ENCODE results near the gene PHETA1. TPM values are rescaled to one million over a fixed set of nuclear protein-coding genes. Genes with fewer than 3 reads are reported as not detected.

Gene PHETA1
- total and polyA plus RNA-seq, 10 of the 15 experiments (the other 5 are each of a cell fraction or from before 2014, with no cell fraction given): 0.02 to 1.3 (median 0.51) TPM; not detected in 1

DNA sequence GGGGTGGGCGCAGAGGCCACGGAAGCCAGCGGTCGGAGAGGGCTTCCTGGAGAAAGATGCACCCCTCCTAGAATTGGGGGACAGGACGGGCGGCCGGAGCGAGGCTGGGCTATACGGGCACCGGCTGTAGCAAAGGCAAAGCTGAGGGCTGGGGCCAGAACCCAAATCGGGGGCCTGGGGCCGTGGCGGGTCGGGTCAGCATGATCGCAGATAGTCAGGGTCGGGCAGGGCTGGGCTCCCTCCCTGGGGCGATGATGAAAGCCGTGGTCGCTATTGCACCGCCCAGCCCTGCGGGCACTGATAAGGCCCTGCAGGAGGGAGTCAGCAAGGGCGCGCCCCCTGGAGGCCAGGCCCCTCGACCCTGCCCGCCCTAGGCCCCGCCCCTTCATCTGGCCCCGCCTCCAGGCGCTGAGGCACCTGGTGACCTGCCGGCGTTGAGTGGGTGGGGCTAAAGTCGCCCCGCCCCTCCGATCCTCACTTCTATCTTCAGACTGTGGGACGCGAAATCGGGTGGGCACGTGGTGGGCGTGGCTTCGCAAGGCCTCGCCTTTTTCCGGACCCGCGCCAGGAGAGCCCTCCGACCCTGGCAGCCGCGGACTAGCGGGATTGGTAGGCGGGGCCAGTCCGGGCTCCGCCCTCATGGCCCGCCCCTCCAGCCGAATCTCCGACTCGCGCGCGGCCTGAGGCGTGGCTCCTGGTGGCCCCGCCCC is 36.4 kb upstream of the PHETA1 start (continued):
- TF ChIP-seq ESRRA (IDR thresholded peaks at IDR 0.05; ENCODE audit: low read length): no peak
- TF ChIP-seq, protein P1, sequence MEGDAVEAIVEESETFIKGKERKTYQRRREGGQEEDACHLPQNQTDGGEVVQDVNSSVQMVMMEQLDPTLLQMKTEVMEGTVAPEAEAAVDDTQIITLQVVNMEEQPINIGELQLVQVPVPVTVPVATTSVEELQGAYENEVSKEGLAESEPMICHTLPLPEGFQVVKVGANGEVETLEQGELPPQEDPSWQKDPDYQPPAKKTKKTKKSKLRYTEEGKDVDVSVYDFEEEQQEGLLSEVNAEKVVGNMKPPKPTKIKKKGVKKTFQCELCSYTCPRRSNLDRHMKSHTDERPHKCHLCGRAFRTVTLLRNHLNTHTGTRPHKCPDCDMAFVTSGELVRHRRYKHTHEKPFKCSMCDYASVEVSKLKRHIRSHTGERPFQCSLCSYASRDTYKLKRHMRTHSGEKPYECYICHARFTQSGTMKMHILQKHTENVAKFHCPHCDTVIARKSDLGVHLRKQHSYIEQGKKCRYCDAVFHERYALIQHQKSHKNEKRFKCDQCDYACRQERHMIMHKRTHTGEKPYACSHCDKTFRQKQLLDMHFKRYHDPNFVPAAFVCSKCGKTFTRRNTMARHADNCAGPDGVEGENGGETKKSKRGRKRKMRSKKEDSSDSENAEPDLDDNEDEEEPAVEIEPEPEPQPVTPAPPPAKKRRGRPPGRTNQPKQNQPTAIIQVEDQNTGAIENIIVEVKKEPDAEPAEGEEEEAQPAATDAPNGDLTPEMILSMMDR (IDR thresholded peaks at IDR 0.05 in 2 of 3, conservative IDR thresholded peaks at IDR 0.05 in 1 of 3; ENCODE audit: control insufficient read depth in 2 of 3, extremely low read depth in 1 of 3, insufficient read depth in 1 of 3, low read depth in 3 of 3, low read length in 3 of 3): peak; percentile 60 to 70 (median 64); a peak in 5 of 6 replicates
- TF ChIP-seq BHLHE40 (IDR thresholded peaks at IDR 0.05; ENCODE audit: borderline replicate concordance in 1 of 2, low read depth in 2 of 2, low read length in 1 of 2): peak; percentile 94 to 96
- TF ChIP-seq, protein P2, sequence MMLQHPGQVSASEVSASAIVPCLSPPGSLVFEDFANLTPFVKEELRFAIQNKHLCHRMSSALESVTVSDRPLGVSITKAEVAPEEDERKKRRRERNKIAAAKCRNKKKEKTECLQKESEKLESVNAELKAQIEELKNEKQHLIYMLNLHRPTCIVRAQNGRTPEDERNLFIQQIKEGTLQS (IDR thresholded peaks at IDR 0.05; ENCODE audit: borderline replicate concordance, extremely low read depth, low read depth, low read length): no peak
- no peak for TF ChIP-seq TCF3 (IDR thresholded peaks at IDR 0.05; ENCODE audit: borderline replicate concordance, insufficient read depth, low read depth, low read length)
- TF ChIP-seq, protein P3, sequence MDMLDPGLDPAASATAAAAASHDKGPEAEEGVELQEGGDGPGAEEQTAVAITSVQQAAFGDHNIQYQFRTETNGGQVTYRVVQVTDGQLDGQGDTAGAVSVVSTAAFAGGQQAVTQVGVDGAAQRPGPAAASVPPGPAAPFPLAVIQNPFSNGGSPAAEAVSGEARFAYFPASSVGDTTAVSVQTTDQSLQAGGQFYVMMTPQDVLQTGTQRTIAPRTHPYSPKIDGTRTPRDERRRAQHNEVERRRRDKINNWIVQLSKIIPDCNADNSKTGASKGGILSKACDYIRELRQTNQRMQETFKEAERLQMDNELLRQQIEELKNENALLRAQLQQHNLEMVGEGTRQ (IDR thresholded peaks at IDR 0.05; ENCODE audit: borderline replicate concordance, low read depth, low read length): peak; percentile 77
- TF ChIP-seq MYC (IDR thresholded peaks at IDR 0.05; ENCODE audit: insufficient read depth, insufficient read length, insufficient replicate concordance, low read length, severe bottlenecking): no peak
- peak; percentile 75 for TF ChIP-seq DPF2 (IDR thresholded peaks at IDR 0.05)
- peak; percentile 66; the same call in 1 of the 2 replicates for TF ChIP-seq GATAD2B (conservative IDR thresholded peaks at IDR 0.05; ENCODE audit: low read depth)
- no peak for TF ChIP-seq SUPT20H (IDR thresholded peaks at IDR 0.05; ENCODE audit: borderline replicate concordance, control insufficient read depth, low read depth, low read length)
- no peak for TF ChIP-seq SMAD1 (IDR thresholded peaks at IDR 0.05; ENCODE audit: low read depth, partially characterized antibody)
- no peak for TF ChIP-seq JUND (IDR thresholded peaks at IDR 0.05; ENCODE audit: low read depth, low read length)
- no peak for TF ChIP-seq CBX3 (IDR thresholded peaks at IDR 0.05; ENCODE audit: borderline replicate concordance, low read depth)
- TF ChIP-seq MYB (IDR thresholded peaks at IDR 0.05; ENCODE audit: borderline replicate concordance, low read depth, low read length): no peak
- TF ChIP-seq SIX5 (IDR thresholded peaks at IDR 0.05; ENCODE audit: low read depth, low read length, severe bottlenecking): no peak
- no peak for TF ChIP-seq ZBED1 (IDR thresholded peaks at IDR 0.05; ENCODE audit: borderline replicate concordance)
- TF ChIP-seq HDGF (IDR thresholded peaks at IDR 0.05): peak; percentile 94
- TF ChIP-seq SUZ12 (IDR thresholded peaks at IDR 0.05; ENCODE audit: unreplicated experiment): no peak
- no peak; the same call in 1 of the 2 replicates for TF ChIP-seq MTA2 (IDR thresholded peaks at IDR 0.05; ENCODE audit: low read depth)
- TF ChIP-seq MXI1 (IDR thresholded peaks at IDR 0.05; ENCODE audit: low read depth, low read length): peak; percentile 38; the same call in 1 of the 2 replicates
- TF ChIP-seq, protein P4, sequence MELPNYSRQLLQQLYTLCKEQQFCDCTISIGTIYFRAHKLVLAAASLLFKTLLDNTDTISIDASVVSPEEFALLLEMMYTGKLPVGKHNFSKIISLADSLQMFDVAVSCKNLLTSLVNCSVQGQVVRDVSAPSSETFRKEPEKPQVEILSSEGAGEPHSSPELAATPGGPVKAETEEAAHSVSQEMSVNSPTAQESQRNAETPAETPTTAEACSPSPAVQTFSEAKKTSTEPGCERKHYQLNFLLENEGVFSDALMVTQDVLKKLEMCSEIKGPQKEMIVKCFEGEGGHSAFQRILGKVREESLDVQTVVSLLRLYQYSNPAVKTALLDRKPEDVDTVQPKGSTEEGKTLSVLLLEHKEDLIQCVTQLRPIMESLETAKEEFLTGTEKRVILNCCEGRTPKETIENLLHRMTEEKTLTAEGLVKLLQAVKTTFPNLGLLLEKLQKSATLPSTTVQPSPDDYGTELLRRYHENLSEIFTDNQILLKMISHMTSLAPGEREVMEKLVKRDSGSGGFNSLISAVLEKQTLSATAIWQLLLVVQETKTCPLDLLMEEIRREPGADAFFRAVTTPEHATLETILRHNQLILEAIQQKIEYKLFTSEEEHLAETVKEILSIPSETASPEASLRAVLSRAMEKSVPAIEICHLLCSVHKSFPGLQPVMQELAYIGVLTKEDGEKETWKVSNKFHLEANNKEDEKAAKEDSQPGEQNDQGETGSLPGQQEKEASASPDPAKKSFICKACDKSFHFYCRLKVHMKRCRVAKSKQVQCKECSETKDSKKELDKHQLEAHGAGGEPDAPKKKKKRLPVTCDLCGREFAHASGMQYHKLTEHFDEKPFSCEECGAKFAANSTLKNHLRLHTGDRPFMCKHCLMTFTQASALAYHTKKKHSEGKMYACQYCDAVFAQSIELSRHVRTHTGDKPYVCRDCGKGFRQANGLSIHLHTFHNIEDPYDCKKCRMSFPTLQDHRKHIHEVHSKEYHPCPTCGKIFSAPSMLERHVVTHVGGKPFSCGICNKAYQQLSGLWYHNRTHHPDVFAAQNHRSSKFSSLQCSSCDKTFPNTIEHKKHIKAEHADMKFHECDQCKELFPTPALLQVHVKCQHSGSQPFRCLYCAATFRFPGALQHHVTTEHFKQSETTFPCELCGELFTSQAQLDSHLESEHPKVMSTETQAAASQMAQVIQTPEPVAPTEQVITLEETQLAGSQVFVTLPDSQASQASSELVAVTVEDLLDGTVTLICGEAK (IDR thresholded peaks at IDR 0.05; ENCODE audit: borderline replicate concordance): peak; percentile 67
- TF ChIP-seq YY1 (IDR thresholded peaks at IDR 0.05; ENCODE audit: low read depth, low read length): no peak
- TF ChIP-seq RUNX3 (IDR thresholded peaks at IDR 0.05; ENCODE audit: low read length): no peak

Measured in GM12878 (cell line).